ENCODE measurements around the gene ALAD.
"Not testable (repeated sequence)": the region's sequence is repeated elsewhere in the genome, so short reads cannot be mapped to it uniquely, and the experiment has no call there.

Gene ALAD

GRCh38 chr9:113401027-113401792, at the start of gene ALAD:
Gene ALAD (minus strand): TSS chr9:113401284. CDS start chr9:113393559, 7,725 bp downstream.
- Histone ChIP-seq H3K4me1 (ENCODE audit: control insufficient read depth in 1 of 2, insufficient read depth in 2 of 2, low read length in 2 of 2) (peaks cover 14 to 16% of the 10 kb centered on the region in 2 donors), H3K9me3 (ENCODE audit: control insufficient read depth in 1 of 2, low read length in 2 of 2) (no peaks in the 10 kb centered on the region), H3K36me3 (ENCODE audit: control insufficient read depth in 1 of 2, insufficient read depth in 2 of 2, low read length in 2 of 2) (no peaks in the 10 kb centered on the region), H3K27ac (ENCODE audit: low read length) (peak within 1 kb of the TSS; percentile 82), H3K27me3 (ENCODE audit: low read depth, low read length) (no peaks in the 10 kb centered on the region), H3K4me3 (ENCODE audit: low read depth in 1 of 2, low read length in 2 of 2) (peak within 1 kb of the TSS; percentile 80 to 92)

GRCh38 chr9:113449376-113449775, 48.3 kb upstream of the ALAD start:
- no peak overlapping the region for H3K27ac ChIP-seq (ENCODE audit: low read length)
- H3K4me3 ChIP-seq (ENCODE audit: low read depth in 1 of 2, low read length in 2 of 2): no peak overlapping the region

GRCh38 chr9:113446323-113446740, 45.2 kb upstream of the ALAD start:
- H3K4me3 ChIP-seq (ENCODE audit: low read depth in 1 of 2, low read length in 2 of 2): no peak overlapping the region
- no peaks in the 10 kb centered on the region for H3K4me1 ChIP-seq (ENCODE audit: control insufficient read depth in 1 of 2, insufficient read depth in 2 of 2, low read length in 2 of 2)
- no peaks in the 10 kb centered on the region for H3K27me3 ChIP-seq (ENCODE audit: low read depth, low read length)
- no peak overlapping the region for H3K27ac ChIP-seq (ENCODE audit: low read length)
- H3K9me3 ChIP-seq (ENCODE audit: control insufficient read depth in 1 of 2, low read length in 2 of 2): no peaks in the 10 kb centered on the region
- H3K36me3 ChIP-seq (ENCODE audit: control insufficient read depth in 1 of 2, insufficient read depth in 2 of 2, low read length in 2 of 2): no peaks in the 10 kb centered on the region

More at GRCh38 chr9:113449376-113449775, 48.3 kb upstream of the ALAD start:
- no peaks in the 10 kb centered on the region for H3K9me3 ChIP-seq (ENCODE audit: control insufficient read depth in 1 of 2, low read length in 2 of 2)
- H3K4me1 ChIP-seq (ENCODE audit: control insufficient read depth in 1 of 2, insufficient read depth in 2 of 2, low read length in 2 of 2): no peaks in the 10 kb centered on the region
- no peaks in the 10 kb centered on the region for H3K27me3 ChIP-seq (ENCODE audit: low read depth, low read length)
- no peaks in the 10 kb centered on the region for H3K36me3 ChIP-seq (ENCODE audit: control insufficient read depth in 1 of 2, insufficient read depth in 2 of 2, low read length in 2 of 2)

- Histone ChIP-seq H3K4me1 (ENCODE audit: control insufficient read depth in 1 of 2, insufficient read depth in 2 of 2, low read length in 2 of 2) (no peaks in the 10 kb centered on the region), H3K9me3 (ENCODE audit: control insufficient read depth in 1 of 2, low read length in 2 of 2) (no peaks in the 10 kb centered on the region), H3K27ac (ENCODE audit: low read length) (no peak overlapping the region), H3K4me3 (ENCODE audit: low read depth in 1 of 2, low read length in 2 of 2) (no peak overlapping the region), H3K27me3 (ENCODE audit: low read depth, low read length) (no peaks in the 10 kb centered on the region), H3K36me3 (ENCODE audit: control insufficient read depth in 1 of 2, insufficient read depth in 2 of 2, low read length in 2 of 2) (no peaks in the 10 kb centered on the region)
Measured at GRCh38 chr9:113444736-113445135, 43.7 kb upstream of the ALAD start.

GRCh38 chr9:113437716-113438115, 36.6 kb upstream of the ALAD start:
- H3K9me3 ChIP-seq (ENCODE audit: control insufficient read depth in 1 of 2, low read length in 2 of 2); H3K27me3 ChIP-seq (ENCODE audit: low read depth, low read length); H3K4me1 ChIP-seq (ENCODE audit: control insufficient read depth in 1 of 2, insufficient read depth in 2 of 2, low read length in 2 of 2); H3K36me3 ChIP-seq (ENCODE audit: control insufficient read depth in 1 of 2, insufficient read depth in 2 of 2, low read length in 2 of 2); H3K4me3 ChIP-seq (ENCODE audit: low read depth in 1 of 2, low read length in 2 of 2); H3K27ac ChIP-seq (ENCODE audit: low read length): not testable (repeated sequence)

- Histone ChIP-seq H3K27ac (ENCODE audit: low read length) (no peak overlapping the region), H3K27me3 (ENCODE audit: low read depth, low read length) (no peaks in the 10 kb centered on the region), H3K4me1 (ENCODE audit: control insufficient read depth in 1 of 2, insufficient read depth in 2 of 2, low read length in 2 of 2) (no peaks in the 10 kb centered on the region), H3K9me3 (ENCODE audit: control insufficient read depth in 1 of 2, low read length in 2 of 2) (no peaks in the 10 kb centered on the region), H3K36me3 (ENCODE audit: control insufficient read depth in 1 of 2, insufficient read depth in 2 of 2, low read length in 2 of 2) (no peaks in the 10 kb centered on the region), H3K4me3 (ENCODE audit: low read depth in 1 of 2, low read length in 2 of 2) (no peak overlapping the region)
Measured at GRCh38 chr9:113436728-113437515, 35.8 kb upstream of the ALAD start.

DNA sequence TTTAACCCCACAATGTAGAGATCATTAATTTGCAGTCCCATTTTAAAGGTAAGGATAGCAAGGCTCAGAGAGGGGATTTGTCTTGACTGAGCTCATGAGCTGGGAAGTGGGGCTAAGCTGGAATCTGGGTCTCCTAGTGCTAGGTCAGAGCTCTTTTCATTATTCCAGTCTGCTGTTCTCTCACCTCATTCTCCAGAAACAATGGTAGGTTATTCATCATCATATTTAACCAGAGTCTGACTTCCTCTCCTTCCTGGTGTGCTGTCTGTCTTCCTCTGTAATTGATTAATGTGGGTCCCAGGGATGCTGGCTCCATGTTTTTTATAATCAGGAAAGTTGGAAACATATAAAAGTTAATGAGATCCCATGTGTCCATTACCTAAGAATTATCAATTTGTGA, 30.1 kb upstream of the ALAD start:
- no peaks in the 10 kb centered on the region for H3K36me3 ChIP-seq (ENCODE audit: control insufficient read depth in 1 of 2, insufficient read depth in 2 of 2, low read length in 2 of 2)
- H3K4me1 ChIP-seq (ENCODE audit: control insufficient read depth in 1 of 2, insufficient read depth in 2 of 2, low read length in 2 of 2): no peaks in the 10 kb centered on the region
- no peaks in the 10 kb centered on the region for H3K9me3 ChIP-seq (ENCODE audit: control insufficient read depth in 1 of 2, low read length in 2 of 2)
- H3K27ac ChIP-seq (ENCODE audit: low read length): no peak overlapping the region
- no peak overlapping the region for H3K4me3 ChIP-seq (ENCODE audit: low read depth in 1 of 2, low read length in 2 of 2)
- no peaks in the 10 kb centered on the region for H3K27me3 ChIP-seq (ENCODE audit: low read depth, low read length)

DNA sequence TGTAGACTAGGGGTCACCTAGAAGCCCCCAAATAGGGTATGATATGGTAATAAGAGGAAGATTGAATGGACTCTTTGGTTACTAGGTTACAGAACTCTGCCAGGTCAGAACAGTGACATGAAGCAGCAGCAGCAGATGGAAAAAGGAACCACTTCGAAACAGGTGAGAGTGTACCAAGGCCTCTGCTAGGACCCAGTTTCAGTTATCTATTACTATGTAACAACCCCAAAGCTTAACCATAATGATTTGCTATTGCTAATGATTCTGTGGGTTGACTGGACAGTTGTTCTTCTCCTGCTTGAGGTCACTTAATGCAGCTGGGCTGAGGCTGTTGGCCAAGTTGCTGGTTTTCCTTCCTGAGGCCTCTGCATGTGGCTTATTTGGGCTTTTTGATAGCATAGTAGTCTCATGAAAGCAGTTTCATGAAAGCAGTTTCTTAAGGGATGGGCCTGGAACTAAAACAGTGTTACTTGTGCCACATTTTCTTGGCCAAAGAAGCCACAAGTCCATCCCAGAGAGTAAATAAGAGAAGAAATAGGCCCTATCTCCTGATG, 27.1 kb upstream of the ALAD start:
- H3K4me3 ChIP-seq (ENCODE audit: low read depth in 1 of 2, low read length in 2 of 2): no peak overlapping the region
- no peaks in the 10 kb centered on the region for H3K9me3 ChIP-seq (ENCODE audit: control insufficient read depth in 1 of 2, low read length in 2 of 2)
- no peaks in the 10 kb centered on the region for H3K36me3 ChIP-seq (ENCODE audit: control insufficient read depth in 1 of 2, insufficient read depth in 2 of 2, low read length in 2 of 2)
- H3K27me3 ChIP-seq (ENCODE audit: low read depth, low read length): no peaks in the 10 kb centered on the region
- H3K4me1 ChIP-seq (ENCODE audit: control insufficient read depth in 1 of 2, insufficient read depth in 2 of 2, low read length in 2 of 2): no peaks in the 10 kb centered on the region
- H3K27ac ChIP-seq (ENCODE audit: low read length): no peak overlapping the region

- H3K4me1 ChIP-seq (ENCODE audit: control insufficient read depth in 1 of 2, insufficient read depth in 2 of 2, low read length in 2 of 2): no peaks in the 10 kb centered on the region
- H3K9me3 ChIP-seq (ENCODE audit: control insufficient read depth in 1 of 2, low read length in 2 of 2): no peaks in the 10 kb centered on the region
- no peak overlapping the region for H3K27ac ChIP-seq (ENCODE audit: low read length)
Measured at GRCh38 chr9:113427629-113428028, 26.5 kb upstream of the ALAD start.

GRCh38 chr9:113426701-113427100, 25.6 kb upstream of the ALAD start:
- Histone ChIP-seq H3K27me3 (ENCODE audit: low read depth, low read length) (no peaks in the 10 kb centered on the region), H3K4me3 (ENCODE audit: low read depth in 1 of 2, low read length in 2 of 2) (no peak overlapping the region), H3K4me1 (ENCODE audit: control insufficient read depth in 1 of 2, insufficient read depth in 2 of 2, low read length in 2 of 2) (no peaks in the 10 kb centered on the region), H3K27ac (ENCODE audit: low read length) (no peak overlapping the region), H3K9me3 (ENCODE audit: control insufficient read depth in 1 of 2, low read length in 2 of 2) (no peaks in the 10 kb centered on the region), H3K36me3 (ENCODE audit: control insufficient read depth in 1 of 2, insufficient read depth in 2 of 2, low read length in 2 of 2) (no peaks in the 10 kb centered on the region)

More at GRCh38 chr9:113427629-113428028, 26.5 kb upstream of the ALAD start:
- Histone ChIP-seq H3K27me3 (ENCODE audit: low read depth, low read length) (no peaks in the 10 kb centered on the region), H3K4me3 (ENCODE audit: low read depth in 1 of 2, low read length in 2 of 2) (no peak overlapping the region), H3K36me3 (ENCODE audit: control insufficient read depth in 1 of 2, insufficient read depth in 2 of 2, low read length in 2 of 2) (no peaks in the 10 kb centered on the region)

- Histone ChIP-seq H3K27me3 (ENCODE audit: low read depth, low read length) (no peaks in the 10 kb centered on the region), H3K4me1 (ENCODE audit: control insufficient read depth in 1 of 2, insufficient read depth in 2 of 2, low read length in 2 of 2) (no peaks in the 10 kb centered on the region), H3K4me3 (ENCODE audit: low read depth in 1 of 2, low read length in 2 of 2) (no peak overlapping the region), H3K36me3 (ENCODE audit: control insufficient read depth in 1 of 2, insufficient read depth in 2 of 2, low read length in 2 of 2) (no peaks in the 10 kb centered on the region), H3K27ac (ENCODE audit: low read length) (no peak overlapping the region), H3K9me3 (ENCODE audit: control insufficient read depth in 1 of 2, low read length in 2 of 2) (no peaks in the 10 kb centered on the region)
Measured at GRCh38 chr9:113425072-113425471, 24.0 kb upstream of the ALAD start.
